ENCODE measurements around the gene ASB3. TPM values are rescaled to one million over a fixed set of nuclear protein-coding genes. Genes with fewer than 3 reads are reported as not detected.

ASB3 gene
- total RNA-seq, 2 experiments from 2014 or later = 26.4 to 30.3 TPM

GRCh38 chr2:53793261-53793660, 6.5 kb upstream of the ASB3 start:
- POLR2A ChIA-PET = no interaction called here
- Histone ChIP-seq H3K79me2 (ENCODE audit: insufficient read depth, low read depth, low read length) (peaks cover 27% of the 10 kb centered on the region), H2AFZ (ENCODE audit: low read length) (no peak overlapping the region), H3K4me1 (ENCODE audit: insufficient read depth, low read length, poor library complexity, severe bottlenecking) (peaks cover 5% of the 10 kb centered on the region), H4K20me1 (ENCODE audit: insufficient read depth, low read length) (peaks cover 1% of the 10 kb centered on the region; the same call in 1 of the 2 replicates), H3K4me3 (ENCODE audit: low read depth, low read length, poor library complexity, severe bottlenecking) (no peak overlapping the region), H3K4me2 (ENCODE audit: low read length) (no peak overlapping the region), H3K36me3 (ENCODE audit: insufficient read depth, low read length) (peaks cover 32% of the 10 kb centered on the region), H3K9me2 (ENCODE audit: insufficient read depth, low read length) (no peaks in the 10 kb centered on the region), H3K27ac (ENCODE audit: low read depth, low read length, poor library complexity, severe bottlenecking) (no peak overlapping the region), H3K9me3 (ENCODE audit: low read length) (no peaks in the 10 kb centered on the region)
- intact Hi-C loops (cut with micrococcal nuclease; ENCODE audit: unreplicated experiment) = no loop called here
- DNase-seq (ENCODE audit: low spot score) = no peak
- CTCF ChIA-PET (ENCODE audit: unreplicated experiment) = no interaction called here
- no peak for TF ChIP-seq CTCF (conservative IDR thresholded peaks at IDR 0.05; ENCODE audit: low read length)
- TF ChIP-seq EZH2phosphoT487 (IDR thresholded peaks at IDR 0.05; ENCODE audit: borderline replicate concordance, low read depth, low read length) = no peak
- BruUV-seq (replicated peaks) = no TSS peak

- Histone ChIP-seq H3K36me3 (ENCODE audit: insufficient read depth, low read length) (peaks cover 12% of the 10 kb centered on the region), H3K79me2 (ENCODE audit: insufficient read depth, low read depth, low read length) (peaks cover 78% of the 10 kb centered on the region), H3K4me2 (ENCODE audit: low read length) (peak overlapping the region; percentile 90), H4K20me1 (ENCODE audit: insufficient read depth, low read length) (peaks cover 17% of the 10 kb centered on the region; the same call in 1 of the 2 replicates), H3K4me1 (ENCODE audit: insufficient read depth, low read length, poor library complexity, severe bottlenecking) (peaks cover 38% of the 10 kb centered on the region), H3K9me2 (ENCODE audit: insufficient read depth, low read length) (no peaks in the 10 kb centered on the region), H3K4me3 (ENCODE audit: low read depth, low read length, poor library complexity, severe bottlenecking) (peak overlapping the region; percentile 94), H2AFZ (ENCODE audit: low read length) (peak overlapping the region; percentile 61), H3K9me3 (ENCODE audit: low read length) (no peaks in the 10 kb centered on the region), H3K27ac (ENCODE audit: low read depth, low read length, poor library complexity, severe bottlenecking) (peak overlapping the region; percentile 75)
- CTCF ChIA-PET (ENCODE audit: unreplicated experiment) = interaction anchor here (0.8 kb wide), 1 partner anchor 20 kb away, joined by 3 read pairs; the partner anchor contains the start of gene CHAC2
- TSS peak; percentile 77 for BruUV-seq (replicated peaks)
- DNase-seq (ENCODE audit: low spot score) = peak; percentile 13
- TF ChIP-seq CTCF (conservative IDR thresholded peaks at IDR 0.05; ENCODE audit: low read length) = no peak
- no peak for TF ChIP-seq EZH2phosphoT487 (IDR thresholded peaks at IDR 0.05; ENCODE audit: borderline replicate concordance, low read depth, low read length)
- intact Hi-C loops (cut with micrococcal nuclease; ENCODE audit: unreplicated experiment) = loop anchor here (5.0 kb wide), 1 partner anchor 315 kb away; no protein-coding TSS in a partner anchor
- POLR2A ChIA-PET = interaction anchor here (0.6 to 3.7 kb wide), 7 partner anchors 9 to 415 kb away, joined by 3 to 29 read pairs (median 4); partner anchors contain the start of gene CHAC2
These were observed 999 bp upstream of the ASB3 start for GRCh38 chr2:53787614-53788289.

GRCh38 chr2:53786352-53786704, 425 bp downstream of the ASB3 start:
- TF ChIP-seq EZH2phosphoT487 (IDR thresholded peaks at IDR 0.05; ENCODE audit: borderline replicate concordance, low read depth, low read length) (no peak), CTCF (conservative IDR thresholded peaks at IDR 0.05; ENCODE audit: low read length) (no peak)
- BruUV-seq (replicated peaks) = no TSS peak
- Histone ChIP-seq H3K9me3 (ENCODE audit: low read length) (no peaks in the 10 kb centered on the region), H3K9me2 (ENCODE audit: insufficient read depth, low read length) (no peaks in the 10 kb centered on the region), H3K4me2 (ENCODE audit: low read length) (peak overlapping the region; percentile 80), H3K27ac (ENCODE audit: low read depth, low read length, poor library complexity, severe bottlenecking) (peak overlapping the region; percentile 75), H4K20me1 (ENCODE audit: insufficient read depth, low read length) (peaks cover 17% of the 10 kb centered on the region; the same call in 1 of the 2 replicates), H3K4me1 (ENCODE audit: insufficient read depth, low read length, poor library complexity, severe bottlenecking) (peaks cover 38% of the 10 kb centered on the region), H2AFZ (ENCODE audit: low read length) (peak overlapping the region; percentile 69), H3K4me3 (ENCODE audit: low read depth, low read length, poor library complexity, severe bottlenecking) (peak overlapping the region; percentile 94), H3K79me2 (ENCODE audit: insufficient read depth, low read depth, low read length) (peaks cover 89% of the 10 kb centered on the region), H3K36me3 (ENCODE audit: insufficient read depth, low read length) (peaks cover 26% of the 10 kb centered on the region)
- POLR2A ChIA-PET = interaction anchor here (0.5 to 3.7 kb wide), 7 partner anchors 14 to 315 kb away, joined by 3 to 29 read pairs (median 4); partner anchors contain the start of gene CHAC2
- CTCF ChIA-PET (ENCODE audit: unreplicated experiment) = interaction anchor here (0.5 kb wide), 1 partner anchor 85 kb away, joined by 3 read pairs; no protein-coding TSS in a partner anchor
- peak; percentile 36 for DNase-seq (ENCODE audit: low spot score)
- intact Hi-C loops (cut with micrococcal nuclease; ENCODE audit: unreplicated experiment) = loop anchor here (1.0 to 5.0 kb wide), 2 partner anchors 18 to 316 kb away; no protein-coding TSS in a partner anchor

All from OCI-LY7 (cell line).